HEK293 (cell line): ENCODE results near the gene GRM6.
A peak's percentile ranks its signal among the peaks of the same experiment; 100 is the strongest.

ENCODE experiments used
- ATF2 ChIP-seq: fragments of 450-650 bp; formaldehyde crosslinking; IDR thresholded peaks from 2 replicates; pipeline ENCODE4 v1.5.1; 2016; ENCODE audit warnings: missing biosample characterization, missing genetic modification characterization, low read depth
- BCL11A ChIP-seq: fragments of 450-650 bp; formaldehyde crosslinking; IDR thresholded peaks from 2 replicates; pipeline ENCODE4 v1.5.1; 2016; ENCODE audit warnings: low read depth, missing biosample characterization, missing genetic modification characterization
- EGR2 ChIP-seq: fragments of 450-650 bp; formaldehyde crosslinking; IDR thresholded peaks from 2 replicates; pipeline ENCODE4 v1.5.1; 2016; ENCODE audit warnings: low read depth, missing biosample characterization, missing genetic modification characterization
- KLF10 ChIP-seq: fragments of 450-650 bp; IDR thresholded peaks from 2 replicates; pipeline ENCODE4 v1.5.1; 2018; ENCODE audit warnings: missing biosample characterization, mild to moderate bottlenecking, missing genetic modification characterization
- SALL2 ChIP-seq: fragments of 450-650 bp; formaldehyde crosslinking; IDR thresholded peaks from 2 replicates; pipeline ENCODE4 v1.5.0; 2017; ENCODE audit warnings: missing biosample characterization, mild to moderate bottlenecking, missing genetic modification characterization, borderline replicate concordance
- SETDB1 ChIP-seq: IDR thresholded peaks from one replicate; pipeline ENCODE4 v1.6.1; 2017; ENCODE audit warnings: mild to moderate bottlenecking, low read length, moderate library complexity, mixed read lengths; ENCODE audit not compliant: insufficient read length
- TRIM28 ChIP-seq: IDR thresholded peaks from 2 replicates; pipeline ENCODE4 v1.6.1; 2011; ENCODE audit warnings: low read length, control low read depth, borderline replicate concordance
- YY1 ChIP-seq: fragments of 450-650 bp; formaldehyde crosslinking; IDR thresholded peaks from 2 replicates; pipeline ENCODE4 v1.5.1; 2018; ENCODE audit warnings: missing biosample characterization, missing genetic modification characterization
- ZBTB21 ChIP-seq: fragments of 450-650 bp; formaldehyde crosslinking; IDR thresholded peaks from 2 replicates; pipeline ENCODE4 v1.5.1; 2017; ENCODE audit warnings: missing biosample characterization, missing genetic modification characterization
- ZBTB7A ChIP-seq: fragments of 450-650 bp; formaldehyde crosslinking; IDR thresholded peaks from 2 replicates; pipeline ENCODE4 v1.5.1; 2016; ENCODE audit warnings: low read depth, missing biosample characterization, missing genetic modification characterization
- ZNF121 ChIP-seq: fragments of 450-650 bp; formaldehyde crosslinking; IDR thresholded peaks from 2 replicates; pipeline ENCODE4 v1.5.1; 2016; ENCODE audit warnings: missing biosample characterization, missing genetic modification characterization
- ZNF132 ChIP-seq: fragments of 450-650 bp; formaldehyde crosslinking; IDR thresholded peaks from 2 replicates; pipeline ENCODE4 v1.5.1; 2017; ENCODE audit warnings: missing biosample characterization, missing genetic modification characterization, borderline replicate concordance
- ZNF138 ChIP-seq: fragments of 450-650 bp; formaldehyde crosslinking; IDR thresholded peaks from 2 replicates; pipeline ENCODE4 v1.5.1; 2016; ENCODE audit warnings: missing biosample characterization, missing genetic modification characterization, borderline replicate concordance
- ZNF155 ChIP-seq: fragments of 450-650 bp; formaldehyde crosslinking; IDR thresholded peaks from 2 replicates; pipeline ENCODE4 v1.5.1; 2016; ENCODE audit warnings: missing biosample characterization, missing genetic modification characterization
- ZNF169 ChIP-seq: fragments of 450-650 bp; formaldehyde crosslinking; IDR thresholded peaks from 2 replicates; pipeline ENCODE4 v1.5.1; 2016; ENCODE audit warnings: missing biosample characterization, missing genetic modification characterization
- ZNF19 ChIP-seq: fragments of 450-650 bp; formaldehyde crosslinking; IDR thresholded peaks from 2 replicates; pipeline ENCODE4; 2016; ENCODE audit warnings: missing biosample characterization, missing genetic modification characterization, low read depth
- ZNF214 ChIP-seq: fragments of 450-650 bp; formaldehyde crosslinking; IDR thresholded peaks from 2 replicates; pipeline ENCODE4 v1.5.1; 2017; ENCODE audit warnings: missing biosample characterization, mild to moderate bottlenecking, missing genetic modification characterization, borderline replicate concordance
- ZNF292 ChIP-seq: fragments of 450-650 bp; formaldehyde crosslinking; IDR thresholded peaks from 2 replicates; pipeline ENCODE4 v1.5.1; 2016; ENCODE audit warnings: low read depth, missing biosample characterization, missing genetic modification characterization, borderline replicate concordance
- ZNF302 ChIP-seq: fragments of 450-650 bp; formaldehyde crosslinking; IDR thresholded peaks from 2 replicates; pipeline ENCODE4 v1.5.1; 2016; ENCODE audit warnings: missing biosample characterization, missing genetic modification characterization, low read depth
- ZNF341 ChIP-seq: fragments of 450-650 bp; formaldehyde crosslinking; IDR thresholded peaks from 2 replicates; pipeline ENCODE4; 2016; ENCODE audit warnings: low read depth, missing biosample characterization, missing genetic modification characterization
- ZNF354C ChIP-seq: fragments of 450-650 bp; formaldehyde crosslinking; IDR thresholded peaks from 2 replicates; pipeline ENCODE4 v1.5.1; 2016; ENCODE audit warnings: missing biosample characterization, missing genetic modification characterization, low read depth, borderline replicate concordance
- ZNF404 ChIP-seq: fragments of 450-650 bp; formaldehyde crosslinking; IDR thresholded peaks from 2 replicates; pipeline ENCODE4 v1.5.1; 2017; ENCODE audit warnings: missing biosample characterization, missing genetic modification characterization
- ZNF510 ChIP-seq: fragments of 450-650 bp; formaldehyde crosslinking; IDR thresholded peaks from 2 replicates; pipeline ENCODE4 v1.5.1; 2018; ENCODE audit warnings: mild to moderate bottlenecking, missing genetic modification characterization, missing biosample characterization; ENCODE audit not compliant: insufficient replicate concordance
- ZNF561 ChIP-seq: fragments of 450-650 bp; IDR thresholded peaks from 2 replicates; pipeline ENCODE4 v1.5.1; 2018; ENCODE audit warnings: missing biosample characterization, missing genetic modification characterization, borderline replicate concordance
- ZNF629 ChIP-seq: fragments of 450-650 bp; formaldehyde crosslinking; IDR thresholded peaks from 2 replicates; pipeline ENCODE4 v1.5.1; 2017; ENCODE audit warnings: missing biosample characterization, missing genetic modification characterization
- ZNF658 ChIP-seq: fragments of 450-650 bp; formaldehyde crosslinking; IDR thresholded peaks from 2 replicates; pipeline ENCODE4; 2016; ENCODE audit warnings: missing biosample characterization, missing genetic modification characterization
- ZNF670 ChIP-seq: fragments of 450-650 bp; formaldehyde crosslinking; IDR thresholded peaks from 2 replicates; pipeline ENCODE4 v1.5.1; 2016; ENCODE audit warnings: missing biosample characterization, missing genetic modification characterization, low read depth
- ZNF692 ChIP-seq: fragments of 450-650 bp; formaldehyde crosslinking; IDR thresholded peaks from 2 replicates; pipeline ENCODE4 v1.5.1; 2016; ENCODE audit warnings: missing biosample characterization, missing genetic modification characterization
- ZNF837 ChIP-seq: fragments of 450-650 bp; formaldehyde crosslinking; IDR thresholded peaks from 2 replicates; pipeline ENCODE4 v1.5.1; 2016; ENCODE audit warnings: missing biosample characterization, missing genetic modification characterization
- TF ChIP-seq, protein P1 (sequence below): fragments of 450-650 bp; formaldehyde crosslinking; IDR thresholded peaks from 2 replicates; pipeline ENCODE4 v1.5.1; 2017; ENCODE audit warnings: missing biosample characterization, missing genetic modification characterization
- TF ChIP-seq, protein P2 (sequence below): fragments of 450-650 bp; formaldehyde crosslinking; IDR thresholded peaks from 2 replicates; pipeline ENCODE4 v1.5.1; 2016; ENCODE audit warnings: missing biosample characterization, missing genetic modification characterization
- TF ChIP-seq, protein P3 (sequence below): fragments of 450-650 bp; IDR thresholded peaks from 2 replicates; pipeline ENCODE4 v1.5.1; 2018; ENCODE audit warnings: missing biosample characterization, missing genetic modification characterization
- TF ChIP-seq, protein P4 (sequence below): fragments of 450-650 bp; formaldehyde crosslinking; IDR thresholded peaks from 2 replicates; pipeline ENCODE4 v1.5.1; 2016; ENCODE audit warnings: missing biosample characterization, missing genetic modification characterization

GRM6 gene

DNA sequence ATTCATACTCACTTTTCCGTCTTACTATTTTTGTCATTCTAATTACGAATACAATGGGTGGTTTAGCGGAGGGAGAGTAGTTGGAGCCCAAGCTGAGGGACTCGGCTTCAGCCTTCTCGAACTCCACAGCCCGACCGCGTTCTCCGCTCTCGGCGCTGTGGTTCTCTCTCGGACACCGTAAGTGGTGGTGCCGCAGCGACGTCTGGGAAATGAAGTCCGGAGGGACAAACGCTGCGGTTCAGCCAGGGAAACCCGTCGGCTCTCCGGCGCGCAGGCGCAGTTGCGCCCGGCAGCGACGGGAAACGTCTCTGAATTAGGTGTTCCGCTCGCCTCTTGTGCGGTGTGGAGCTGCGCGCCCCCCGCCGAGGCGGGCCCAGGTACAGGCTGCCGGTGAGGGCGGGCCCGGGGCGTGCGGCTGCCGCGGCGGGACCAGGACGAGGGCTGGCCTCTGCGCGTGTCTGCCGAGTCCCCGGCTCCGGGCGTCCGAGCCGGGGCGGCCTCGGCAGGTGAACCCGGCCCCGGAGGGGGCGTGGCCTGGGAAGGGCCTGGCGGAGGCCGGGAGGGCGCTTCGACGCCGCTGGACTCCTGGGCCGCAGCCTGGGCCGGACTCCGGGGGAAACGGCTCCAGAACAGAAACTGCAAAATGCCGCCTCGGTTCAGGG, 28.5 kb upstream of the GRM6 start, which contains the start of gene ZNF879 (continued):
- TF ChIP-seq TRIM28 = no peak
- TF ChIP-seq YY1 (tag by site-specific recombination) = 0 out of 2 replicates have a peak, but pooled peaks have one; percentile 4
- no peak for TF ChIP-seq ZNF214
- TF ChIP-seq, protein P1, sequence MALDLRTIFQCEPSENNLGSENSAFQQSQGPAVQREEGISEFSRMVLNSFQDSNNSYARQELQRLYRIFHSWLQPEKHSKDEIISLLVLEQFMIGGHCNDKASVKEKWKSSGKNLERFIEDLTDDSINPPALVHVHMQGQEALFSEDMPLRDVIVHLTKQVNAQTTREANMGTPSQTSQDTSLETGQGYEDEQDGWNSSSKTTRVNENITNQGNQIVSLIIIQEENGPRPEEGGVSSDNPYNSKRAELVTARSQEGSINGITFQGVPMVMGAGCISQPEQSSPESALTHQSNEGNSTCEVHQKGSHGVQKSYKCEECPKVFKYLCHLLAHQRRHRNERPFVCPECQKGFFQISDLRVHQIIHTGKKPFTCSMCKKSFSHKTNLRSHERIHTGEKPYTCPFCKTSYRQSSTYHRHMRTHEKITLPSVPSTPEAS (tag by site-specific recombination) = no peak
- TF ChIP-seq ZBTB7A (tag by site-specific recombination) = no peak
- no peak for TF ChIP-seq ZNF138
- TF ChIP-seq ZNF692 (tag by site-specific recombination) = peak; percentile 29; the same call in 1 of the 2 replicates
- peak; percentile 59 for TF ChIP-seq SETDB1
- no peak for TF ChIP-seq ZNF510 (tag by site-specific recombination)
- no peak for TF ChIP-seq ZNF292
- TF ChIP-seq BCL11A (tag by site-specific recombination) = no peak
- TF ChIP-seq, protein P2, sequence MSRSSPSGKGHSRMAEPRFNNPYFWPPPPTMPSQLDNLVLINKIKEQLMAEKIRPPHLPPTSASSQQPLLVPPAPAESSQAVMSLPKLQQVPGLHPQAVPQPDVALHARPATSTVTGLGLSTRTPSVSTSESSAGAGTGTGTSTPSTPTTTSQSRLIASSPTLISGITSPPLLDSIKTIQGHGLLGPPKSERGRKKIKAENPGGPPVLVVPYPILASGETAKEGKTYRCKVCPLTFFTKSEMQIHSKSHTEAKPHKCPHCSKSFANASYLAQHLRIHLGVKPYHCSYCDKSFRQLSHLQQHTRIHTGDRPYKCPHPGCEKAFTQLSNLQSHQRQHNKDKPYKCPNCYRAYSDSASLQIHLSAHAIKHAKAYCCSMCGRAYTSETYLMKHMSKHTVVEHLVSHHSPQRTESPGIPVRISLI (tag by site-specific recombination) = no peak
- no peak for TF ChIP-seq ZNF132 (tag by site-specific recombination)
- TF ChIP-seq ZNF19 = no peak
- TF ChIP-seq ZNF629 (tag by site-specific recombination) = peak; percentile 36; the same call in 1 of the 2 replicates
- TF ChIP-seq, protein P3, sequence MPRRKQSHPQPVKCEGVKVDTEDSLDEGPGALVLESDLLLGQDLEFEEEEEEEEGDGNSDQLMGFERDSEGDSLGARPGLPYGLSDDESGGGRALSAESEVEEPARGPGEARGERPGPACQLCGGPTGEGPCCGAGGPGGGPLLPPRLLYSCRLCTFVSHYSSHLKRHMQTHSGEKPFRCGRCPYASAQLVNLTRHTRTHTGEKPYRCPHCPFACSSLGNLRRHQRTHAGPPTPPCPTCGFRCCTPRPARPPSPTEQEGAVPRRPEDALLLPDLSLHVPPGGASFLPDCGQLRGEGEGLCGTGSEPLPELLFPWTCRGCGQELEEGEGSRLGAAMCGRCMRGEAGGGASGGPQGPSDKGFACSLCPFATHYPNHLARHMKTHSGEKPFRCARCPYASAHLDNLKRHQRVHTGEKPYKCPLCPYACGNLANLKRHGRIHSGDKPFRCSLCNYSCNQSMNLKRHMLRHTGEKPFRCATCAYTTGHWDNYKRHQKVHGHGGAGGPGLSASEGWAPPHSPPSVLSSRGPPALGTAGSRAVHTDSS (tag by site-specific recombination) = no peak
- TF ChIP-seq EGR2 (tag by site-specific recombination) = no peak
- TF ChIP-seq ZNF169 = no peak
- no peak for TF ChIP-seq ZNF670 (tag by site-specific recombination)
- 0 out of 2 replicates have a peak, but pooled peaks have one; percentile 29 for TF ChIP-seq KLF10 (tag by site-specific recombination)
- TF ChIP-seq ZNF341 (tag by site-specific recombination) = 0 out of 2 replicates have a peak, but pooled peaks have one; percentile 16
- no peak; the same call in 1 of the 2 replicates for TF ChIP-seq ZNF561 (tag by site-specific recombination)
- no peak for TF ChIP-seq ATF2 (tag by site-specific recombination)
- TF ChIP-seq ZNF121 (tag by site-specific recombination) = no peak
- TF ChIP-seq, protein P4, sequence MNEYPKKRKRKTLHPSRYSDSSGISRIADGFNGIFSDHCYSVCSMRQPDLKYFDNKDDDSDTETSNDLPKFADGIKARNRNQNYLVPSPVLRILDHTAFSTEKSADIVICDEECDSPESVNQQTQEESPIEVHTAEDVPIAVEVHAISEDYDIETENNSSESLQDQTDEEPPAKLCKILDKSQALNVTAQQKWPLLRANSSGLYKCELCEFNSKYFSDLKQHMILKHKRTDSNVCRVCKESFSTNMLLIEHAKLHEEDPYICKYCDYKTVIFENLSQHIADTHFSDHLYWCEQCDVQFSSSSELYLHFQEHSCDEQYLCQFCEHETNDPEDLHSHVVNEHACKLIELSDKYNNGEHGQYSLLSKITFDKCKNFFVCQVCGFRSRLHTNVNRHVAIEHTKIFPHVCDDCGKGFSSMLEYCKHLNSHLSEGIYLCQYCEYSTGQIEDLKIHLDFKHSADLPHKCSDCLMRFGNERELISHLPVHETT (tag by site-specific recombination) = no peak
- TF ChIP-seq ZNF155 (tag by site-specific recombination) = no peak
- no peak for TF ChIP-seq ZNF302 (tag by site-specific recombination)
- TF ChIP-seq ZBTB21 (tag by site-specific recombination) = no peak
- TF ChIP-seq ZNF658 (tag by site-specific recombination) = no peak
- no peak for TF ChIP-seq ZNF354C (tag by site-specific recombination)
- TF ChIP-seq ZNF837 = no peak
- no peak for TF ChIP-seq SALL2 (tag by site-specific recombination)
- TF ChIP-seq ZNF404 (tag by site-specific recombination) = no peak
